GM12878 (cell line): ENCODE measurements around the gene SLC22A23. TPM values are rescaled to one million over a fixed set of nuclear protein-coding genes. Genes with fewer than 3 reads are reported as not detected.

Experiments used
- ATAC-seq: fragments of 200-7000 bp; cut with Tn5 transposase; 3 replicates; pipeline ENCODE4 v1.9.1; 2020; ENCODE audit warnings: mild to moderate bottlenecking, moderate library complexity
- BruUV-seq: library from RNA; stranded (reverse); fragments of 400-500 nt; replicated peaks from 2 replicates; lab custom pipeline; 2021; lab: Mats Ljungman, UMichigan
- CTCF ChIA-PET: fragments of 300-600 bp; sonication (Branson Sonifier 250); formaldehyde crosslinking; extraction: SDS; loops from one replicate; lab custom pipeline; 2021; ENCODE audit warnings: inconsistent platforms; lab: Yijun Ruan, JAX
- POLR2A ChIA-PET: fragments of 350-600 bp; formaldehyde crosslinking; extraction: SDS; loops from one replicate; lab custom pipeline; 2021; ENCODE audit warnings: inconsistent platforms; lab: Charles Lee
- RAD21 ChIA-PET: fragments of 300-600 bp; sonication (Branson Sonifier 250); formaldehyde crosslinking; loops from one replicate; lab custom pipeline; 2023; ENCODE audit warnings: antibody characterized with exemption; ENCODE audit not compliant: unreplicated experiment; lab: Charles Lee
- SMC1A ChIA-PET: fragments of 300-600 bp; sonication (Branson Sonifier 250); formaldehyde crosslinking; loops from one replicate; lab custom pipeline; 2023; ENCODE audit not compliant: unreplicated experiment, uncharacterized antibody; lab: Charles Lee
- DNase-seq: peaks from one replicate; pipeline ENCODE4 v3.0.0-alpha.2; 2011; ENCODE audit warnings: low read depth, low spot score
- FAIRE-seq: peaks from 3 replicates; lab custom pipeline; 2011; peaks lifted over from hg19 to GRCh38; lab: Jason Lieb, UNC
- H2AFZ ChIP-seq: 2 replicates; pipeline ENCODE4 v1.6.0; 2011; ENCODE audit warnings: low read depth, low read length, control low read depth; ENCODE audit not compliant: control insufficient read depth
- H3K27ac ChIP-seq: 2 replicates; pipeline ENCODE4 v1.5.1; 2011; ENCODE audit warnings: control low read depth; ENCODE audit not compliant: control insufficient read depth, insufficient read depth
- H3K27me3 ChIP-seq, 2 experiments: replicated peaks in 1 of 2; 2 replicates each; pipeline versions ENCODE4 v1.6.0 to v1.6.1; 2011; ENCODE audit warnings: low read length in 1 of 2; ENCODE audit not compliant: control insufficient read depth in 2 of 2, insufficient read depth in 2 of 2
- H3K36me3 ChIP-seq, 2 experiments: 2 replicates each; pipeline ENCODE4 v1.5.1; 2011; ENCODE audit warnings: low read length in 1 of 2; ENCODE audit not compliant: control insufficient read depth in 2 of 2, insufficient read depth in 2 of 2
- H3K4me1 ChIP-seq: 2 replicates; pipeline ENCODE4 v1.6.1; 2011; ENCODE audit warnings: mild to moderate bottlenecking, low read length, moderate library complexity, mixed read lengths; ENCODE audit not compliant: control insufficient read depth, insufficient read depth
- H3K4me2 ChIP-seq: 2 replicates; pipeline ENCODE4 v1.6.0; 2011; ENCODE audit warnings: control low read depth; ENCODE audit not compliant: control insufficient read depth, insufficient read depth
- H3K4me3 ChIP-seq: fragments of 200-600 bp; sonication (generic); 2 replicates; pipeline ENCODE4 v1.5.1; 2016
- H3K79me2 ChIP-seq: 2 replicates; pipeline ENCODE4 v1.6.0; 2011; ENCODE audit warnings: low read length; ENCODE audit not compliant: control insufficient read depth, insufficient read depth
- H3K9ac ChIP-seq: 2 replicates; pipeline ENCODE4 v1.8.0; 2011; ENCODE audit warnings: low read length, control low read depth, mixed read lengths; ENCODE audit not compliant: control insufficient read depth, insufficient read depth
- H3K9me3 ChIP-seq: replicated peaks from 3 replicates; pipeline ENCODE4 v1.5.1; 2011; ENCODE audit warnings: mild to moderate bottlenecking, low read length; ENCODE audit not compliant: control insufficient read depth, insufficient read depth
- H4K20me1 ChIP-seq: 2 replicates; pipeline ENCODE4 v1.6.0; 2011; ENCODE audit not compliant: control insufficient read depth, insufficient read depth
- BCL11A ChIP-seq: IDR thresholded peaks from 2 replicates; pipeline ENCODE4 v1.6.1; 2011; ENCODE audit warnings: low read depth, low read length
- CBX3 ChIP-seq: fragments of 200-600 bp; sonication (generic); IDR thresholded peaks from 2 replicates; pipeline ENCODE4 v1.6.1; 2016; ENCODE audit warnings: low read depth, borderline replicate concordance
- CHD1 ChIP-seq: IDR thresholded peaks from 2 replicates; pipeline ENCODE4 v1.6.1; 2012; ENCODE audit warnings: low read depth, low read length, improper control_type of control experiment
- CHD2 ChIP-seq: IDR thresholded peaks from 2 replicates; pipeline ENCODE4 v1.6.1; 2011; ENCODE audit warnings: low read depth, low read length, improper control_type of control experiment, borderline replicate concordance
- CTCF ChIP-seq, 3 experiments: IDR thresholded peaks in 2 of 3; conservative IDR thresholded peaks in 1 of 3; 2 replicates each; pipeline ENCODE4 v1.5.1; 2011; ENCODE audit warnings: low read depth in 3 of 3, low read length in 3 of 3, mild to moderate bottlenecking in 3 of 3, control low read depth in 2 of 3, moderate library complexity in 2 of 3, inconsistent platforms in 1 of 3, mixed read lengths in 1 of 3; ENCODE audit not compliant: control insufficient read depth in 2 of 3, insufficient read depth in 1 of 3; ENCODE audit errors: extremely low read depth in 1 of 3
- EGR1 ChIP-seq, 2 experiments: IDR thresholded peaks; 1 replicate in 1 of 2; 2 replicates in 1 of 2; pipeline ENCODE4 v1.6.1; 2011 to 2012; ENCODE audit warnings: low read depth in 2 of 2, low read length in 2 of 2, borderline replicate concordance in 1 of 2, mild to moderate bottlenecking in 1 of 2, moderate library complexity in 1 of 2
- ESRRA ChIP-seq: IDR thresholded peaks from 2 replicates; pipeline ENCODE4 v1.6.1; 2012; ENCODE audit warnings: mild to moderate bottlenecking, low read length, improper control_type of control experiment
- IRF4 ChIP-seq: IDR thresholded peaks from 2 replicates; pipeline ENCODE4 v1.6.1; 2011; ENCODE audit warnings: low read depth, low read length
- NBN ChIP-seq: fragments of 450-650 bp; IDR thresholded peaks from 2 replicates; pipeline ENCODE4 v1.6.1; 2016
- NFIC ChIP-seq: IDR thresholded peaks from 2 replicates; pipeline ENCODE4 v1.6.1; 2012; ENCODE audit warnings: low read depth, mild to moderate bottlenecking, inconsistent platforms, low read length, moderate library complexity
- SIN3A ChIP-seq: IDR thresholded peaks from 2 replicates; pipeline ENCODE4 v1.6.1; 2012; ENCODE audit warnings: low read depth, low read length, improper control_type of control experiment
- SMARCA5 ChIP-seq: fragments of 450-650 bp; IDR thresholded peaks from 2 replicates; pipeline ENCODE4 v1.6.1; 2017; ENCODE audit warnings: mild to moderate bottlenecking
- SP1 ChIP-seq: IDR thresholded peaks from one replicate; pipeline ENCODE4 v1.6.1; 2011; ENCODE audit warnings: low read depth, low read length
- YBX1 ChIP-seq: fragments of 450-650 bp; IDR thresholded peaks from 2 replicates; pipeline ENCODE4 v1.6.1; 2016; ENCODE audit warnings: antibody characterized with exemption
- ZBED1 ChIP-seq: IDR thresholded peaks from 2 replicates; pipeline ENCODE4 v1.6.1; 2016; ENCODE audit warnings: borderline replicate concordance
- ZNF217 ChIP-seq: fragments of 450-650 bp; IDR thresholded peaks from 2 replicates; pipeline ENCODE4 v1.6.1; 2017; ENCODE audit warnings: antibody characterized with exemption, mild to moderate bottlenecking
- WGBS: methylation state at CpG from one replicate; pipeline ENCODE4 v1.1.6; 2016; ENCODE audit warnings: low lambda C conversion rate; ENCODE audit not compliant: insufficient replicate concordance, insufficient coverage; ENCODE audit errors: missing lambda C conversion rate; 5-methylcytosine and 5-hydroxymethylcytosine counted together
- in situ Hi-C: fragments of 300-500 bp; cut with MboI; formaldehyde crosslinking; loops from 9 replicates; pipeline ENCODE4 v1.14.3; 2018; ENCODE audit warnings: mixed read lengths
- intact Hi-C: fragments of 100-400 bp; cut with micrococcal nuclease; formaldehyde crosslinking; loops from one replicate; pipeline ENCODE4 v1.14.2; 2022; ENCODE audit not compliant: unreplicated experiment
- polyA plus RNA-seq, 11 experiments: library from polyadenylated mRNA; depleted of rRNA in 4 of 11; unstranded in 6 of 11; stranded (reverse) in 5 of 11; fragments of >200 nt; fragmentation: Nextera tagmentation in 4 of 11; fragmentation: Illumina TruSeq in 1 of 11; extraction: Ambion mirVana in 4 of 11; extraction: Trizol in 1 of 11; gene quantifications; 1 replicate in 1 of 11; 2 replicates in 10 of 11; pipeline versions ENCODE4 v1.2.1 to v1.2.3, GENCODE V29; 2011 to 2016; ENCODE audit warnings: inconsistent platforms in 2 of 11, missing spikeins in 2 of 11, low read depth in 1 of 11
- total RNA-seq, 4 experiments: library from RNA; depleted of rRNA in 3 of 4; stranded (reverse); fragments of >200 nt in 3 of 4; fragmentation: Illumina TruSeq in 1 of 4; extraction: Trizol in 1 of 4; gene quantifications; 2 replicates each; pipeline versions ENCODE4 v1.2.1 to v1.2.3, GENCODE V29; 2013 to 2021
- TF ChIP-seq, protein P1 (sequence below): fragments of 150-350 bp; IDR thresholded peaks from 2 replicates; pipeline ENCODE4 v1.6.1; 2014; ENCODE audit warnings: mild to moderate bottlenecking, low read depth, low read length
- TF ChIP-seq, protein P2 (sequence below): fragments of 450-650 bp; IDR thresholded peaks from 2 replicates; pipeline ENCODE4 v1.6.1; 2017; ENCODE audit warnings: mild to moderate bottlenecking, moderate library complexity

SLC22A23 gene
- total and polyA plus RNA-seq, 10 of the 15 experiments (the other 5 are each of a cell fraction or from before 2014, with no cell fraction given) = 0.20 to 2.4 (median 0.74) TPM

GRCh38 chr6:3303795-3304411 is 152.9 kb downstream of the SLC22A23 start (continued):
- TF ChIP-seq, protein P1, sequence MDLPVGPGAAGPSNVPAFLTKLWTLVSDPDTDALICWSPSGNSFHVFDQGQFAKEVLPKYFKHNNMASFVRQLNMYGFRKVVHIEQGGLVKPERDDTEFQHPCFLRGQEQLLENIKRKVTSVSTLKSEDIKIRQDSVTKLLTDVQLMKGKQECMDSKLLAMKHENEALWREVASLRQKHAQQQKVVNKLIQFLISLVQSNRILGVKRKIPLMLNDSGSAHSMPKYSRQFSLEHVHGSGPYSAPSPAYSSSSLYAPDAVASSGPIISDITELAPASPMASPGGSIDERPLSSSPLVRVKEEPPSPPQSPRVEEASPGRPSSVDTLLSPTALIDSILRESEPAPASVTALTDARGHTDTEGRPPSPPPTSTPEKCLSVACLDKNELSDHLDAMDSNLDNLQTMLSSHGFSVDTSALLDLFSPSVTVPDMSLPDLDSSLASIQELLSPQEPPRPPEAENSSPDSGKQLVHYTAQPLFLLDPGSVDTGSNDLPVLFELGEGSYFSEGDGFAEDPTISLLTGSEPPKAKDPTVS = no peak

- ChIA-PET RAD21 (no interaction called here), CTCF (no interaction called here), POLR2A (no interaction called here), SMC1A (interaction anchor here (1.4 kb wide), 1 partner anchor 18 kb away, joined by 3 read pairs; no protein-coding TSS in a partner anchor)
- no peaks in the 10 kb centered on the region for H4K20me1 ChIP-seq
- no peak overlapping the region for H2AFZ ChIP-seq
- H3K36me3 ChIP-seq = no peaks in the 10 kb centered on the region
- no peaks in the 10 kb centered on the region for H3K4me1 ChIP-seq
- no peak for FAIRE-seq
- peaks cover 0 to 4% of the 10 kb centered on the region in 2 experiments; a peak in 1 of 4 replicates for H3K27me3 ChIP-seq
- H3K27ac ChIP-seq = no peak overlapping the region
- in situ Hi-C loops = no loop called here
- H3K4me2 ChIP-seq = no peak overlapping the region
- no peak overlapping the region for H3K9ac ChIP-seq
- no peak for DNase-seq
- 41% methylated on average over 8 of the region's 8 CpGs for WGBS
- BruUV-seq = no TSS peak
- TF ChIP-seq SIN3A = no peak
- TF ChIP-seq CHD2 = no peak
- no peak for TF ChIP-seq BCL11A
- TF ChIP-seq SMARCA5 = no peak
- no peak for TF ChIP-seq YBX1
- no peak for TF ChIP-seq ZNF217
- no peak for TF ChIP-seq ZBED1
- TF ChIP-seq, protein P2, sequence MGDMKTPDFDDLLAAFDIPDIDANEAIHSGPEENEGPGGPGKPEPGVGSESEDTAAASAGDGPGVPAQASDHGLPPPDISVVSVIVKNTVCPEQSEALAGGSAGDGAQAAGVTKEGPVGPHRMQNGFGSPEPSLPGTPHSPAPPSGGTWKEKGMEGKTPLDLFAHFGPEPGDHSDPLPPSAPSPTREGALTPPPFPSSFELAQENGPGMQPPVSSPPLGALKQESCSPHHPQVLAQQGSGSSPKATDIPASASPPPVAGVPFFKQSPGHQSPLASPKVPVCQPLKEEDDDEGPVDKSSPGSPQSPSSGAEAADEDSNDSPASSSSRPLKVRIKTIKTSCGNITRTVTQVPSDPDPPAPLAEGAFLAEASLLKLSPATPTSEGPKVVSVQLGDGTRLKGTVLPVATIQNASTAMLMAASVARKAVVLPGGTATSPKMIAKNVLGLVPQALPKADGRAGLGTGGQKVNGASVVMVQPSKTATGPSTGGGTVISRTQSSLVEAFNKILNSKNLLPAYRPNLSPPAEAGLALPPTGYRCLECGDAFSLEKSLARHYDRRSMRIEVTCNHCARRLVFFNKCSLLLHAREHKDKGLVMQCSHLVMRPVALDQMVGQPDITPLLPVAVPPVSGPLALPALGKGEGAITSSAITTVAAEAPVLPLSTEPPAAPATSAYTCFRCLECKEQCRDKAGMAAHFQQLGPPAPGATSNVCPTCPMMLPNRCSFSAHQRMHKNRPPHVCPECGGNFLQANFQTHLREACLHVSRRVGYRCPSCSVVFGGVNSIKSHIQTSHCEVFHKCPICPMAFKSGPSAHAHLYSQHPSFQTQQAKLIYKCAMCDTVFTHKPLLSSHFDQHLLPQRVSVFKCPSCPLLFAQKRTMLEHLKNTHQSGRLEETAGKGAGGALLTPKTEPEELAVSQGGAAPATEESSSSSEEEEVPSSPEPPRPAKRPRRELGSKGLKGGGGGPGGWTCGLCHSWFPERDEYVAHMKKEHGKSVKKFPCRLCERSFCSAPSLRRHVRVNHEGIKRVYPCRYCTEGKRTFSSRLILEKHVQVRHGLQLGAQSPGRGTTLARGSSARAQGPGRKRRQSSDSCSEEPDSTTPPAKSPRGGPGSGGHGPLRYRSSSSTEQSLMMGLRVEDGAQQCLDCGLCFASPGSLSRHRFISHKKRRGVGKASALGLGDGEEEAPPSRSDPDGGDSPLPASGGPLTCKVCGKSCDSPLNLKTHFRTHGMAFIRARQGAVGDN = no peak
- TF ChIP-seq SP1 = no peak
- TF ChIP-seq ESRRA = no peak
- TF ChIP-seq CTCF (IDR thresholded peaks at IDR 0.05 in 2 of 3, conservative IDR thresholded peaks at IDR 0.05 in 1 of 3; ENCODE audit: control insufficient read depth in 2 of 3, extremely low read depth in 1 of 3, insufficient read depth in 1 of 3, low read depth in 3 of 3, low read length in 3 of 3) = no peak
- no peak for TF ChIP-seq CHD1
- TF ChIP-seq IRF4 = no peak
- no peak for TF ChIP-seq NFIC
- no peak for TF ChIP-seq CBX3
- no peak for TF ChIP-seq NBN
- TF ChIP-seq EGR1 (IDR thresholded peaks at IDR 0.05; ENCODE audit: borderline replicate concordance in 1 of 2, low read depth in 2 of 2, low read length in 2 of 2) = no peak
- TF ChIP-seq, all 136 proteins: peak for 0
- H3K79me2 ChIP-seq = no peaks in the 10 kb centered on the region
- no peak for ATAC-seq
- intact Hi-C loops = no loop called here
- no peaks in the 10 kb centered on the region; the same call in 2 of the 3 replicates for H3K9me3 ChIP-seq
- no peak overlapping the region for H3K4me3 ChIP-seq
Observed at GRCh38 chr6:3301506-3301905, 155.3 kb downstream of the SLC22A23 start.
